OCI-LY3 (cell line): ENCODE results near the gene NUBPL.
"Not testable (repeated sequence)": the region's sequence is repeated elsewhere in the genome, so short reads cannot be mapped to it uniquely, and the experiment has no call there.

Source experiments
- H2AFZ ChIP-seq: fragments of 200-600, 300-600 bp; shearing (Covaris generic); 2 replicates; pipeline ENCODE4 v1.6.0; 2014; ENCODE audit warnings: antibody characterized with exemption, low read depth, low read length
- H3K27ac ChIP-seq: fragments of 200-600, 300-600 bp; sonication (generic); 2 replicates; pipeline ENCODE4 v1.5.1; 2014; ENCODE audit warnings: mild to moderate bottlenecking, low read length, moderate library complexity, mixed read lengths
- H3K27me3 ChIP-seq: fragments of 200-600, 300-600 bp; sonication (generic); 2 replicates; pipeline ENCODE4 v1.6.1; 2014; ENCODE audit warnings: low read depth, low read length, mixed read lengths
- H3K36me3 ChIP-seq: fragments of 200-600, 300-600 bp; sonication (generic); replicated peaks from 2 replicates; pipeline ENCODE3; 2014; ENCODE audit warnings: low read depth, low read length, mixed read lengths
- H3K4me1 ChIP-seq: fragments of 300-600, 200-600 bp; sonication (generic); 2 replicates; pipeline ENCODE4 v1.6.1; 2014; ENCODE audit warnings: low read length, mixed read lengths
- H3K4me2 ChIP-seq: fragments of 200-600, 300-600 bp; sonication (generic); 2 replicates; pipeline ENCODE4 v1.6.1; 2014; ENCODE audit warnings: low read length, mixed read lengths
- H3K4me3 ChIP-seq: fragments of 300-600, 200-600 bp; sonication (generic); 2 replicates; pipeline ENCODE4 v1.5.1; 2014; ENCODE audit warnings: antibody characterized with exemption, mild to moderate bottlenecking, low read length, moderate library complexity
- H3K79me2 ChIP-seq: fragments of 300-600, 200-600 bp; shearing (Covaris generic); 2 replicates; pipeline ENCODE4 v1.6.1; 2014; ENCODE audit warnings: mild to moderate bottlenecking, low read length, mixed read lengths
- H3K9ac ChIP-seq: fragments of 300-600, 200-600 bp; shearing (Covaris generic); 2 replicates; pipeline ENCODE4 v1.6.0; 2014; ENCODE audit warnings: mild to moderate bottlenecking, low read length, moderate library complexity
- H3K9me3 ChIP-seq: fragments of 200-600, 300-600 bp; shearing (Covaris generic); 2 replicates; pipeline ENCODE4 v1.6.1; 2014; ENCODE audit warnings: low read length, mixed read lengths; ENCODE audit not compliant: insufficient read depth
- H4K20me1 ChIP-seq: fragments of 200-600, 300-600 bp; sonication (generic); 2 replicates; pipeline ENCODE4 v1.6.1; 2016; ENCODE audit warnings: low read length, mixed read lengths; ENCODE audit not compliant: insufficient read depth
- EZH2phosphoT487 ChIP-seq: fragments of 200-600 bp; shearing (Covaris generic); IDR thresholded peaks from 2 replicates; pipeline ENCODE4 v1.6.1; 2018; ENCODE audit warnings: antibody characterized with exemption, mixed run types, low read depth
- TF ChIP-seq, protein P1 (sequence below): fragments of 200-600, 300-600 bp; sonication (generic); IDR thresholded peaks from 2 replicates; pipeline ENCODE4 v1.5.1; 2014; ENCODE audit warnings: antibody characterized with exemption, low read length, low read depth

NUBPL gene

GRCh38 chr14:31700282-31701074 is 139.3 kb downstream of the NUBPL start:
- H3K27me3 ChIP-seq: no peaks in the 10 kb centered on the region
- H3K36me3 ChIP-seq: peaks cover 12% of the 10 kb centered on the region
- no peak overlapping the region for H3K27ac ChIP-seq
- no peak overlapping the region for H2AFZ ChIP-seq
- H3K9ac ChIP-seq: no peak overlapping the region
- TF ChIP-seq, protein P1, sequence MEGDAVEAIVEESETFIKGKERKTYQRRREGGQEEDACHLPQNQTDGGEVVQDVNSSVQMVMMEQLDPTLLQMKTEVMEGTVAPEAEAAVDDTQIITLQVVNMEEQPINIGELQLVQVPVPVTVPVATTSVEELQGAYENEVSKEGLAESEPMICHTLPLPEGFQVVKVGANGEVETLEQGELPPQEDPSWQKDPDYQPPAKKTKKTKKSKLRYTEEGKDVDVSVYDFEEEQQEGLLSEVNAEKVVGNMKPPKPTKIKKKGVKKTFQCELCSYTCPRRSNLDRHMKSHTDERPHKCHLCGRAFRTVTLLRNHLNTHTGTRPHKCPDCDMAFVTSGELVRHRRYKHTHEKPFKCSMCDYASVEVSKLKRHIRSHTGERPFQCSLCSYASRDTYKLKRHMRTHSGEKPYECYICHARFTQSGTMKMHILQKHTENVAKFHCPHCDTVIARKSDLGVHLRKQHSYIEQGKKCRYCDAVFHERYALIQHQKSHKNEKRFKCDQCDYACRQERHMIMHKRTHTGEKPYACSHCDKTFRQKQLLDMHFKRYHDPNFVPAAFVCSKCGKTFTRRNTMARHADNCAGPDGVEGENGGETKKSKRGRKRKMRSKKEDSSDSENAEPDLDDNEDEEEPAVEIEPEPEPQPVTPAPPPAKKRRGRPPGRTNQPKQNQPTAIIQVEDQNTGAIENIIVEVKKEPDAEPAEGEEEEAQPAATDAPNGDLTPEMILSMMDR: no peak
- TF ChIP-seq EZH2phosphoT487: no peak
- H3K4me3 ChIP-seq: no peak overlapping the region
- no peak overlapping the region for H3K4me2 ChIP-seq
- no peaks in the 10 kb centered on the region for H3K9me3 ChIP-seq
- H3K79me2 ChIP-seq: no peaks in the 10 kb centered on the region
- H4K20me1 ChIP-seq: no peaks in the 10 kb centered on the region
- H3K4me1 ChIP-seq: no peaks in the 10 kb centered on the region

- TF ChIP-seq EZH2phosphoT487: no peak
- TF ChIP-seq, protein P1: no peak
- Histone ChIP-seq H3K9ac (no peak overlapping the region), H3K4me2 (no peak overlapping the region), H3K36me3 (peaks cover 12% of the 10 kb centered on the region), H3K79me2 (no peaks in the 10 kb centered on the region), H3K4me3 (no peak overlapping the region), H3K27ac (no peak overlapping the region), H3K27me3 (no peaks in the 10 kb centered on the region), H4K20me1 (no peaks in the 10 kb centered on the region), H2AFZ (no peak overlapping the region), H3K9me3 (no peaks in the 10 kb centered on the region), H3K4me1 (no peaks in the 10 kb centered on the region)
These were observed 140.9 kb downstream of the NUBPL start for GRCh38 chr14:31702130-31702529.

- Histone ChIP-seq H3K4me3 (no peak overlapping the region), H3K27me3 (no peaks in the 10 kb centered on the region), H3K4me2 (no peak overlapping the region), H3K9me3 (no peaks in the 10 kb centered on the region), H3K4me1 (no peaks in the 10 kb centered on the region), H3K36me3 (peaks cover 12% of the 10 kb centered on the region), H2AFZ (no peak overlapping the region), H3K79me2 (no peaks in the 10 kb centered on the region), H3K9ac (no peak overlapping the region), H4K20me1 (no peaks in the 10 kb centered on the region), H3K27ac (no peak overlapping the region)
- TF ChIP-seq, protein P1: no peak
- no peak for TF ChIP-seq EZH2phosphoT487
These were observed 141.9 kb downstream of the NUBPL start for GRCh38 chr14:31703056-31703455.

GRCh38 chr14:31705731-31706130 is 144.5 kb downstream of the NUBPL start:
- Histone ChIP-seq H3K36me3 (peaks cover 12% of the 10 kb centered on the region), H3K27ac (no peak overlapping the region), H4K20me1 (no peaks in the 10 kb centered on the region), H3K9ac (no peak overlapping the region), H3K79me2 (no peaks in the 10 kb centered on the region), H3K27me3 (no peaks in the 10 kb centered on the region), H3K4me3 (no peak overlapping the region), H3K4me1 (no peaks in the 10 kb centered on the region), H3K9me3 (no peaks in the 10 kb centered on the region), H3K4me2 (no peak overlapping the region), H2AFZ (no peak overlapping the region)
- TF ChIP-seq EZH2phosphoT487: no peak
- TF ChIP-seq, protein P1: no peak

GRCh38 chr14:31708661-31709060 is 147.5 kb downstream of the NUBPL start:
- not testable (repeated sequence) for H3K4me1 ChIP-seq, H3K4me2 ChIP-seq, H3K9ac ChIP-seq, H2AFZ ChIP-seq, H3K4me3 ChIP-seq, H3K27ac ChIP-seq, H4K20me1 ChIP-seq, H3K9me3 ChIP-seq, H3K36me3 ChIP-seq, H3K27me3 ChIP-seq, H3K79me2 ChIP-seq
